ENCODE measurements around the gene SH3GL3.

GRCh38 chr15:83587091-83587490 is 139.9 kb downstream of the SH3GL3 start:
- TF ChIP-seq CTCF (IDR thresholded peaks at IDR 0.05 in 8 of 11, conservative IDR thresholded peaks at IDR 0.05 in 3 of 11) (no peak), POLR2A (IDR thresholded peaks at IDR 0.05) (no peak), POLR2AphosphoS5 (IDR thresholded peaks at IDR 0.05) (no peak)
